Suprapubic skin (tissue), 4 donors: ENCODE measurements around the gene CCNI2. TPM values are rescaled to one million over a fixed set of nuclear protein-coding genes. Genes with fewer than 3 reads are reported as not detected.

Experiments
- DNase-seq, 2 donors: peaks; one replicate each; pipeline ENCODE4 v3.0.0-alpha.2; 2019; ENCODE audit warnings: low spot score in 2 of 2
- H3K27ac ChIP-seq: fragments of 200-600 bp; sonication (generic); one replicate; pipeline ENCODE4 v1.5.1; 2019
- H3K27me3 ChIP-seq: fragments of 200-600 bp; sonication (generic); one replicate; pipeline ENCODE4 v1.5.1; 2019
- H3K36me3 ChIP-seq: fragments of 200-600 bp; sonication (generic); one replicate; pipeline ENCODE4 v1.5.1; 2019
- H3K4me1 ChIP-seq: fragments of 200-600 bp; sonication (generic); one replicate; pipeline ENCODE4 v1.5.1; 2019
- H3K4me3 ChIP-seq: fragments of 200-600 bp; sonication (generic); one replicate; pipeline ENCODE4 v1.5.1; 2019; ENCODE audit warnings: mild to moderate bottlenecking
- H3K9me3 ChIP-seq: fragments of 200-600 bp; sonication (generic); one replicate; pipeline ENCODE4 v1.5.1; 2019
- CTCF ChIP-seq, 2 donors: fragments of 200-600 bp in 1 of 2; fragments of 450-650 bp in 1 of 2; sonication (generic) in 1 of 2; IDR thresholded peaks; one replicate each; pipeline ENCODE4 v1.5.1; 2016 to 2019; ENCODE audit warnings: antibody characterized with exemption in 2 of 2, mild to moderate bottlenecking in 1 of 2, moderate library complexity in 1 of 2
- EP300 ChIP-seq: sonication (generic); formaldehyde crosslinking; IDR thresholded peaks from one replicate; pipeline ENCODE4 v1.6.1; 2017; ENCODE audit warnings: antibody characterized with exemption
- POLR2A ChIP-seq, 2 donors: fragments of 450-650 bp; IDR thresholded peaks; one replicate each; pipeline ENCODE4 v1.6.1; 2017; ENCODE audit warnings: antibody characterized with exemption in 2 of 2, mild to moderate bottlenecking in 2 of 2, moderate library complexity in 2 of 2
- POLR2AphosphoS5 ChIP-seq, 3 donors: sonication (generic); formaldehyde crosslinking; IDR thresholded peaks; one replicate each; pipeline ENCODE4 v1.6.1; 2017; ENCODE audit warnings: antibody characterized with exemption in 3 of 3
- WGBS: methylation state at CpG from one replicate; pipeline ENCODE4 v1.1.5; 2018; 5-methylcytosine and 5-hydroxymethylcytosine counted together
- total RNA-seq, 4 donors: library from RNA; depleted of rRNA; stranded (reverse); fragments of >200 nt; gene quantifications; one replicate each; pipeline ENCODE4 v1.1.0, GENCODE V29; 2016

CCNI2 gene
- total RNA-seq, 4 donors from 2014 or later, result not detected

- no peak for TF ChIP-seq POLR2A (IDR thresholded peaks at IDR 0.05)
- TF ChIP-seq EP300, result no peak
- TF ChIP-seq POLR2AphosphoS5 (IDR thresholded peaks at IDR 0.05), result no peak
- TF ChIP-seq CTCF (IDR thresholded peaks at IDR 0.05), result no peak
- no peaks in the 10 kb centered on the region for H3K9me3 ChIP-seq
- WGBS, result 93% methylated on average over 7 of the region's 7 CpGs
- DNase-seq, result peak in 1 of 2 donors; percentile 69
- H3K4me3 ChIP-seq, result no peak overlapping the region
- H3K36me3 ChIP-seq, result peaks cover 57% of the 10 kb centered on the region
- peaks cover 40% of the 10 kb centered on the region for H3K4me1 ChIP-seq
- no peak overlapping the region for H3K27ac ChIP-seq
- H3K27me3 ChIP-seq, result no peaks in the 10 kb centered on the region
These were observed 17.5 kb downstream of the CCNI2 start for GRCh38 chr5:132764671-132765238.

GRCh38 chr5:132765311-132766019, 18.2 kb downstream of the CCNI2 start:
- Histone ChIP-seq H3K27me3 (no peaks in the 10 kb centered on the region), H3K9me3 (no peaks in the 10 kb centered on the region), H3K4me3 (no peak overlapping the region), H3K36me3 (peaks cover 50% of the 10 kb centered on the region), H3K27ac (no peak overlapping the region), H3K4me1 (peaks cover 43% of the 10 kb centered on the region)
- WGBS, result 73% methylated on average over 12 of the region's 12 CpGs
- TF ChIP-seq POLR2AphosphoS5 (IDR thresholded peaks at IDR 0.05) (no peak), CTCF (IDR thresholded peaks at IDR 0.05) (no peak), EP300 (no peak), POLR2A (IDR thresholded peaks at IDR 0.05) (no peak)
- peak in 1 of 2 donors; percentile 71 for DNase-seq

- Histone ChIP-seq H3K4me1 (peaks cover 51% of the 10 kb centered on the region), H3K9me3 (no peaks in the 10 kb centered on the region), H3K36me3 (peaks cover 43% of the 10 kb centered on the region), H3K27ac (no peak overlapping the region), H3K27me3 (no peaks in the 10 kb centered on the region), H3K4me3 (no peak overlapping the region)
- TF ChIP-seq POLR2A (IDR thresholded peaks at IDR 0.05), result no peak
- TF ChIP-seq CTCF (IDR thresholded peaks at IDR 0.05), result no peak
- no peak for TF ChIP-seq EP300
- no peak for TF ChIP-seq POLR2AphosphoS5 (IDR thresholded peaks at IDR 0.05)
- WGBS, result 95% methylated on average over 14 of the region's 14 CpGs
- peak in 1 of 2 donors; percentile 57 for DNase-seq
These were observed 19.0 kb downstream of the CCNI2 start for GRCh38 chr5:132766020-132766805.

- H3K36me3 ChIP-seq, result peaks cover 37% of the 10 kb centered on the region
- H3K9me3 ChIP-seq, result no peaks in the 10 kb centered on the region
- no peak for TF ChIP-seq CTCF (IDR thresholded peaks at IDR 0.05)
- TF ChIP-seq POLR2AphosphoS5 (IDR thresholded peaks at IDR 0.05), result no peak
- no peak for TF ChIP-seq EP300
- TF ChIP-seq POLR2A (IDR thresholded peaks at IDR 0.05), result no peak
- H3K27me3 ChIP-seq, result no peaks in the 10 kb centered on the region
- DNase-seq, result no peak
- no peak overlapping the region for H3K27ac ChIP-seq
- H3K4me3 ChIP-seq, result no peak overlapping the region
- 93% methylated on average over 1 of the region's 1 CpG for WGBS
- peaks cover 56% of the 10 kb centered on the region for H3K4me1 ChIP-seq
These were observed 19.5 kb downstream of the CCNI2 start for GRCh38 chr5:132766806-132767055.

- peak in 1 of 2 donors; percentile 32 for DNase-seq
- no peak overlapping the region for H3K27ac ChIP-seq
These were observed 19.9 kb downstream of the CCNI2 start for GRCh38 chr5:132767150-132767549.

More at GRCh38 chr5:132767150-132767549, 19.9 kb downstream of the CCNI2 start:
- H3K4me3 ChIP-seq, result no peak overlapping the region
- WGBS, result 63% methylated on average over 2 of the region's 2 CpGs
- no peak for TF ChIP-seq EP300
- no peak for TF ChIP-seq POLR2A (IDR thresholded peaks at IDR 0.05)
- no peak for TF ChIP-seq POLR2AphosphoS5 (IDR thresholded peaks at IDR 0.05)
- TF ChIP-seq CTCF (IDR thresholded peaks at IDR 0.05), result no peak
- H3K4me1 ChIP-seq, result peaks cover 60% of the 10 kb centered on the region
- H3K36me3 ChIP-seq, result peaks cover 33% of the 10 kb centered on the region
- H3K27me3 ChIP-seq, result no peaks in the 10 kb centered on the region
- H3K9me3 ChIP-seq, result no peaks in the 10 kb centered on the region
